Glomerular visceral epithelial cell (primary cell): ENCODE results near the gene KCNN3.

ENCODE experiments used
- DNase-seq: peaks from one replicate; pipeline ENCODE4 v3.0.0-alpha.2; 2016; ENCODE audit errors: extremely low spot score

KCNN3 gene

GRCh38 chr1:154793685-154794084 lies 76.4 kb downstream of the KCNN3 start:
- no peak for DNase-seq

GRCh38 chr1:154792899-154793298 lies 77.2 kb downstream of the KCNN3 start:
- no peak for DNase-seq

GRCh38 chr1:154791292-154792166 lies 78.6 kb downstream of the KCNN3 start:
- peak; percentile 55 for DNase-seq

- no peak for DNase-seq
Measured at GRCh38 chr1:154788886-154789285, 81.2 kb downstream of the KCNN3 start.

GRCh38 chr1:154788110-154788870 lies 81.8 kb downstream of the KCNN3 start:
- DNase-seq = no peak

GRCh38 chr1:154786804-154787570 lies 83.1 kb downstream of the KCNN3 start:
- no peak for DNase-seq

- DNase-seq = no peak
Measured at GRCh38 chr1:154784924-154785531, 85.1 kb downstream of the KCNN3 start.

GRCh38 chr1:154784416-154784815 lies 85.7 kb downstream of the KCNN3 start:
- DNase-seq = no peak

GRCh38 chr1:154783976-154784375 lies 86.1 kb downstream of the KCNN3 start:
- no peak for DNase-seq

- DNase-seq = no peak
Measured at GRCh38 chr1:154780541-154780940, 89.5 kb downstream of the KCNN3 start.

GRCh38 chr1:154779551-154780189 lies 90.4 kb downstream of the KCNN3 start:
- DNase-seq = no peak

GRCh38 chr1:154778944-154779343 lies 91.1 kb downstream of the KCNN3 start:
- DNase-seq = no peak

- no peak for DNase-seq
Measured at GRCh38 chr1:154778275-154778674, 91.8 kb downstream of the KCNN3 start.

GRCh38 chr1:154777781-154778180 lies 92.3 kb downstream of the KCNN3 start:
- DNase-seq = peak; percentile 8

- DNase-seq = no peak
Measured at GRCh38 chr1:154777154-154777553, 92.9 kb downstream of the KCNN3 start.

GRCh38 chr1:154775621-154776605 lies 94.2 kb downstream of the KCNN3 start:
- no peak for DNase-seq

GRCh38 chr1:154774175-154774855 lies 95.8 kb downstream of the KCNN3 start:
- no peak for DNase-seq

GRCh38 chr1:154773551-154773950 lies 96.5 kb downstream of the KCNN3 start:
- DNase-seq = no peak
